K562 (cell line): ENCODE results near the gene OBSL1. TPM values are rescaled to one million over a fixed set of nuclear protein-coding genes. Genes with fewer than 3 reads are reported as not detected.

Experiments
- CTCF ChIP-seq, 3 experiments: IDR thresholded peaks in 2 of 3; conservative IDR thresholded peaks in 1 of 3; 2 replicates each; pipeline ENCODE4 v1.5.1; 2011 to 2012; ENCODE audit warnings: low read length in 3 of 3, mild to moderate bottlenecking in 3 of 3, control low read depth in 2 of 3, improper control_type of control experiment in 1 of 3, inconsistent platforms in 1 of 3, low read depth in 1 of 3, mixed read lengths in 1 of 3, moderate library complexity in 1 of 3; ENCODE audit not compliant: insufficient read depth in 2 of 3
- FOXK2 ChIP-seq, 2 experiments: fragments of 450-650 bp; IDR thresholded peaks in 1 of 2; conservative IDR thresholded peaks in 1 of 2; 2 replicates each; pipeline ENCODE4 v1.6.1; 2016; ENCODE audit warnings: low read depth in 2 of 2, mild to moderate bottlenecking in 1 of 2
- HDAC2 ChIP-seq: fragments of 450-650 bp; IDR thresholded peaks from 2 replicates; pipeline ENCODE4 v1.6.1; 2016; ENCODE audit warnings: mild to moderate bottlenecking
- JUND ChIP-seq, 2 experiments: IDR thresholded peaks; 2 replicates in 1 of 2; 3 replicates in 1 of 2; pipeline ENCODE4 v1.6.1; 2011; ENCODE audit warnings: borderline replicate concordance in 2 of 2, low read depth in 2 of 2, low read length in 2 of 2, improper control_type of control experiment in 1 of 2, missing biosample characterization in 1 of 2, missing genetic modification characterization in 1 of 2, missing genetic modification reagents in 1 of 2
- KDM2B ChIP-seq: fragments of 250-450 bp; sonication (Bioruptor Pico); IDR thresholded peaks from 2 replicates; pipeline ENCODE4 v1.8.0; 2021; ENCODE audit warnings: mild to moderate bottlenecking, moderate library complexity
- KLF1 ChIP-seq: fragments of 450-650 bp; IDR thresholded peaks from 2 replicates; pipeline ENCODE4 v1.6.1; 2016; ENCODE audit warnings: missing genetic modification characterization, missing compliant biosample characterization
- NRF1 ChIP-seq, 2 experiments: fragments of 450-650 bp; IDR thresholded peaks in 1 of 2; conservative IDR thresholded peaks in 1 of 2; 2 replicates each; pipeline ENCODE4 v1.6.1; 2014; ENCODE audit warnings: mild to moderate bottlenecking in 2 of 2
- RB1 ChIP-seq: fragments of 450-650 bp; IDR thresholded peaks from 2 replicates; pipeline ENCODE4 v1.6.1; 2017; ENCODE audit warnings: low read depth, mild to moderate bottlenecking
- STAT5A ChIP-seq: IDR thresholded peaks from 2 replicates; pipeline ENCODE4 v1.6.1; 2012; ENCODE audit warnings: low read length, inconsistent platforms, borderline replicate concordance
- ZBTB1 ChIP-seq: sonication (generic); formaldehyde crosslinking; IDR thresholded peaks from 2 replicates; pipeline ENCODE4 v1.8.1; 2023; ENCODE audit warnings: missing genetic modification reagents, low read depth, mild to moderate bottlenecking, borderline replicate concordance
- ZMIZ1 ChIP-seq, 2 experiments: fragments of 150-350 bp in 1 of 2; IDR thresholded peaks; 2 replicates each; pipeline ENCODE4 v1.6.1; 2012 to 2016; ENCODE audit warnings: low read depth in 2 of 2, low read length in 2 of 2, mild to moderate bottlenecking in 1 of 2, moderate library complexity in 1 of 2
- polyA plus RNA-seq, 8 experiments: library from polyadenylated mRNA; depleted of rRNA in 4 of 8; stranded (reverse) in 5 of 8; unstranded in 3 of 8; fragments of >200 nt; fragmentation: Nextera tagmentation in 2 of 8; fragmentation: Illumina TruSeq in 1 of 8; extraction: Ambion mirVana in 2 of 8; extraction: Trizol in 1 of 8; gene quantifications; 2 replicates each; pipeline versions ENCODE4 v1.2.1 to v1.2.3, GENCODE V29; 2011 to 2014; ENCODE audit warnings: inconsistent platforms in 1 of 8, missing spikeins in 1 of 8
- total RNA-seq, 7 experiments: library from RNA; depleted of rRNA in 6 of 7; stranded (reverse); fragments of >200 nt in 6 of 7; fragmentation: Illumina TruSeq in 2 of 7; extraction: Trizol in 2 of 7; gene quantifications; 2 replicates each; pipeline versions ENCODE4 v1.2.1 to v1.2.3, GENCODE V29; 2011 to 2021; ENCODE audit warnings: low replicate concordance in 1 of 7
- TF ChIP-seq, protein P1 (sequence below): fragments of 200-800 bp; sonication (Bioruptor generic); IDR thresholded peaks from 2 replicates; pipeline ENCODE4 v1.6.1; 2016; ENCODE audit warnings: missing genetic modification characterization, missing compliant biosample characterization
- TF ChIP-seq, protein P2 (sequence below): IDR thresholded peaks from 2 replicates; pipeline ENCODE4 v1.6.1; 2014; ENCODE audit warnings: antibody characterized with exemption

Gene OBSL1
- total and polyA plus RNA-seq, 9 of the 15 experiments (the other 6 are each of a cell fraction or from before 2014, with no cell fraction given): 1.2 to 26.6 (median 8.6) TPM

GRCh38 chr2:219597552-219598307 lies 26.4 kb upstream of the OBSL1 start, which contains the start of gene STK11IP (continued):
- TF ChIP-seq, protein P1, sequence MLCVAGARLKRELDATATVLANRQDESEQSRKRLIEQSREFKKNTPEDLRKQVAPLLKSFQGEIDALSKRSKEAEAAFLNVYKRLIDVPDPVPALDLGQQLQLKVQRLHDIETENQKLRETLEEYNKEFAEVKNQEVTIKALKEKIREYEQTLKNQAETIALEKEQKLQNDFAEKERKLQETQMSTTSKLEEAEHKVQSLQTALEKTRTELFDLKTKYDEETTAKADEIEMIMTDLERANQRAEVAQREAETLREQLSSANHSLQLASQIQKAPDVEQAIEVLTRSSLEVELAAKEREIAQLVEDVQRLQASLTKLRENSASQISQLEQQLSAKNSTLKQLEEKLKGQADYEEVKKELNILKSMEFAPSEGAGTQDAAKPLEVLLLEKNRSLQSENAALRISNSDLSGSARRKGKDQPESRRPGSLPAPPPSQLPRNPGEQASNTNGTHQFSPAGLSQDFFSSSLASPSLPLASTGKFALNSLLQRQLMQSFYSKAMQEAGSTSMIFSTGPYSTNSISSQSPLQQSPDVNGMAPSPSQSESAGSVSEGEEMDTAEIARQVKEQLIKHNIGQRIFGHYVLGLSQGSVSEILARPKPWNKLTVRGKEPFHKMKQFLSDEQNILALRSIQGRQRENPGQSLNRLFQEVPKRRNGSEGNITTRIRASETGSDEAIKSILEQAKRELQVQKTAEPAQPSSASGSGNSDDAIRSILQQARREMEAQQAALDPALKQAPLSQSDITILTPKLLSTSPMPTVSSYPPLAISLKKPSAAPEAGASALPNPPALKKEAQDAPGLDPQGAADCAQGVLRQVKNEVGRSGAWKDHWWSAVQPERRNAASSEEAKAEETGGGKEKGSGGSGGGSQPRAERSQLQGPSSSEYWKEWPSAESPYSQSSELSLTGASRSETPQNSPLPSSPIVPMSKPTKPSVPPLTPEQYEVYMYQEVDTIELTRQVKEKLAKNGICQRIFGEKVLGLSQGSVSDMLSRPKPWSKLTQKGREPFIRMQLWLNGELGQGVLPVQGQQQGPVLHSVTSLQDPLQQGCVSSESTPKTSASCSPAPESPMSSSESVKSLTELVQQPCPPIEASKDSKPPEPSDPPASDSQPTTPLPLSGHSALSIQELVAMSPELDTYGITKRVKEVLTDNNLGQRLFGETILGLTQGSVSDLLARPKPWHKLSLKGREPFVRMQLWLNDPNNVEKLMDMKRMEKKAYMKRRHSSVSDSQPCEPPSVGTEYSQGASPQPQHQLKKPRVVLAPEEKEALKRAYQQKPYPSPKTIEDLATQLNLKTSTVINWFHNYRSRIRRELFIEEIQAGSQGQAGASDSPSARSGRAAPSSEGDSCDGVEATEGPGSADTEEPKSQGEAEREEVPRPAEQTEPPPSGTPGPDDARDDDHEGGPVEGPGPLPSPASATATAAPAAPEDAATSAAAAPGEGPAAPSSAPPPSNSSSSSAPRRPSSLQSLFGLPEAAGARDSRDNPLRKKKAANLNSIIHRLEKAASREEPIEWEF (CRISPR knock-in tag): no peak
- TF ChIP-seq, protein P2, sequence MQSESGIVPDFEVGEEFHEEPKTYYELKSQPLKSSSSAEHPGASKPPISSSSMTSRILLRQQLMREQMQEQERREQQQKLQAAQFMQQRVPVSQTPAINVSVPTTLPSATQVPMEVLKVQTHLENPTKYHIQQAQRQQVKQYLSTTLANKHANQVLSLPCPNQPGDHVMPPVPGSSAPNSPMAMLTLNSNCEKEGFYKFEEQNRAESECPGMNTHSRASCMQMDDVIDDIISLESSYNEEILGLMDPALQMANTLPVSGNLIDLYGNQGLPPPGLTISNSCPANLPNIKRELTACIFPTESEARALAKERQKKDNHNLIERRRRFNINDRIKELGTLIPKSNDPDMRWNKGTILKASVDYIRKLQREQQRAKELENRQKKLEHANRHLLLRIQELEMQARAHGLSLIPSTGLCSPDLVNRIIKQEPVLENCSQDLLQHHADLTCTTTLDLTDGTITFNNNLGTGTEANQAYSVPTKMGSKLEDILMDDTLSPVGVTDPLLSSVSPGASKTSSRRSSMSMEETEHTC: 0 out of 2 replicates have a peak, but pooled peaks have one; percentile 15
- TF ChIP-seq ZMIZ1 (IDR thresholded peaks at IDR 0.05; ENCODE audit: low read depth in 2 of 2, low read length in 2 of 2): no peak
- peak; percentile 93 to 95 for TF ChIP-seq FOXK2 (conservative IDR thresholded peaks at IDR 0.05 in 1 of 2, IDR thresholded peaks at IDR 0.05 in 1 of 2; ENCODE audit: low read depth in 2 of 2)
- 0 out of 2 replicates have a peak, but pooled peaks have one; percentile 30 for TF ChIP-seq KDM2B (CRISPR knock-in tag)
- peak; percentile 85 to 88 for TF ChIP-seq NRF1 (conservative IDR thresholded peaks at IDR 0.05 in 1 of 2, IDR thresholded peaks at IDR 0.05 in 1 of 2)
- TF ChIP-seq KLF1 (tag): peak; percentile 48; the same call in 1 of the 2 replicates
- 0 out of 6 replicates have a peak, but pooled peaks of 1 of the 3 experiments have one; percentile 3 for TF ChIP-seq CTCF (IDR thresholded peaks at IDR 0.05 in 2 of 3, conservative IDR thresholded peaks at IDR 0.05 in 1 of 3; ENCODE audit: insufficient read depth in 2 of 3, low read depth in 1 of 3, low read length in 3 of 3)
- no peak for TF ChIP-seq STAT5A
- peak; percentile 50; the same call in 1 of the 2 replicates for TF ChIP-seq RB1
- peak; percentile 86 for TF ChIP-seq HDAC2
- TF ChIP-seq ZBTB1 (CRISPR knock-in tag): peak; percentile 88; the same call in 1 of the 2 replicates
- no peak for TF ChIP-seq JUND (IDR thresholded peaks at IDR 0.05; ENCODE audit: borderline replicate concordance, low read depth, low read length)
- peak; percentile 12; the same call in 2 of the 3 replicates for TF ChIP-seq JUND (tag; IDR thresholded peaks at IDR 0.05; ENCODE audit: borderline replicate concordance, low read depth, low read length)
